CD4-positive, alpha-beta T cell treated with Interleukin-4 for 1 hour (primary cell): Measurements from ENCODE around the gene CCDC183.
"Not testable (repeated sequence)": the region's sequence is repeated elsewhere in the genome, so short reads cannot be mapped to it uniquely, and the experiment has no call there.

Source experiments
- DNase-seq, 2 donors: peaks; one replicate each; pipeline ENCODE4 v3.0.0-alpha.2; 2020 to 2022

The CCDC183 gene

GRCh38 chr9:136826188-136826541, 30.0 kb downstream of the CCDC183 start:
- no peak for DNase-seq

DNA sequence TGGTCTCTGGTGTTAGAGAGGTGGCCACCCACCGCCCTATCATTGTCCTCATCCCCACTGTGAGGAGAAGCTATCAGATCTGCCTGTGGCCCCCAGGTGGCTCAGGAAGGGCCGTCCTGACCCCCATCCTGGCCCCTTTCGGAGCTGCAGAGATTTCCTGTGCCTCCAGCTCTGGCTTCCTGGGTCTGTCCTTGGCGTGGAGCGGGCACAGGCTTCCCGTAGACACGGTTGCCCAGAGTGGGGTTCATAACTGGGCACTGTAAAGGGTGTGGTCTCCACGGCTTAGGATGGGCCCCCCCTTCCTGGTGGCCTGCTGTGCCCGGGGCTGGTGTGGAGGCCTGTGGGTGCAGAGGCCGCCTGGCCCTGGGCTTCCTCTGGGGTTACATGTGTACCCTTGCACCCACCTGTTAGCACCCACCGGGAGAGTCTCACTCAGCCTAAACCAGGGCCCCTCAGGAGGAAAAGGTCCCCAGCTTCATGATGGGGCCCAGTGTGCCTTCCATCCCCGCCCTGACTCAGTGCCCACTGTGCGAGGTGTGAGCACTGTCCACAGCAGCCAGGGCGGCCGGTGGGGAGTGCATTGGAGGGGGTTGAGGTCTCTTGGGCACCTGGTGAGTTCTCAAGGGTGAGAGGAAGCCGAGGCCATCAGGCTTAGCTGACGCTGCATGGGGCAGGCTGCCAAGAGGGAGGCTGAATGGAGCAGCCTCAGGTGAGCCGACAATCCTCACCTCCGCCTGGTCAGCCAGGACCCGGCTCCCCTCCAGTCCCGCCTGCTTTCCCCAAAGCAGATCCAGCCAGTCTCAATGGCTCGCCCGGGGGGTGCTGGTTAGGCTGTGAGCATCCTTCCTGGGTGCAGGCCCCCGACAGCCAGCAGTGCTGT, 30.8 kb downstream of the CCDC183 start:
- DNase-seq = no peak

GRCh38 chr9:136827794-136828473, 31.8 kb downstream of the CCDC183 start:
- DNase-seq = no peak

- DNase-seq = no peak
Observed at GRCh38 chr9:136828474-136829140, 32.5 kb downstream of the CCDC183 start.

- no peak for DNase-seq
Observed at GRCh38 chr9:136829412-136829811, 33.3 kb downstream of the CCDC183 start.

GRCh38 chr9:136829981-136830885, 34.1 kb downstream of the CCDC183 start:
- no peak for DNase-seq

- DNase-seq = no peak
Observed at GRCh38 chr9:136831002-136831719, 35.0 kb downstream of the CCDC183 start.

GRCh38 chr9:136831720-136832104, 35.6 kb downstream of the CCDC183 start:
- DNase-seq = no peak

DNA sequence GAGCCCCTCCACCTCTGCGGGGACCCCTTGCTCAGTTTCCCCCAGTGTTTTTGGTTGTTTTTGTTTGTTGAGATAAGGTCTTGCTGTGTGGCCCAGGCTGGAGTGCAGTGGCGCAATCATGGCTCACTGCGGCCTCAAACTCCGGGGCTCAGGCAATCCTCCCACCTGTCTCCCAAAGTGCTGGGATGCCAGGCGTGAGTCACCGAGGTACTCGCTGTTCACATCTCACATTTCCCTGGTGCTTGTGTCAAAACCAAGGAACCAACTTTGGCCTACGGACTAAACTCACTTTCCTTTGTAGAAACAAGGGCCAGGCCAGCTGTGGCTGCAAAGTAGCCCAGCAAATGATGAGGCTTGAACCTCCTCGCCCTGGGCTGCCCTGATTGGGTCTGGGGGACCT, 36.4 kb downstream of the CCDC183 start:
- DNase-seq = no peak

GRCh38 chr9:136833381-136834048, 37.4 kb downstream of the CCDC183 start:
- not testable (repeated sequence) for DNase-seq

GRCh38 chr9:136835162-136835931, 39.2 kb downstream of the CCDC183 start:
- DNase-seq = no peak

DNA sequence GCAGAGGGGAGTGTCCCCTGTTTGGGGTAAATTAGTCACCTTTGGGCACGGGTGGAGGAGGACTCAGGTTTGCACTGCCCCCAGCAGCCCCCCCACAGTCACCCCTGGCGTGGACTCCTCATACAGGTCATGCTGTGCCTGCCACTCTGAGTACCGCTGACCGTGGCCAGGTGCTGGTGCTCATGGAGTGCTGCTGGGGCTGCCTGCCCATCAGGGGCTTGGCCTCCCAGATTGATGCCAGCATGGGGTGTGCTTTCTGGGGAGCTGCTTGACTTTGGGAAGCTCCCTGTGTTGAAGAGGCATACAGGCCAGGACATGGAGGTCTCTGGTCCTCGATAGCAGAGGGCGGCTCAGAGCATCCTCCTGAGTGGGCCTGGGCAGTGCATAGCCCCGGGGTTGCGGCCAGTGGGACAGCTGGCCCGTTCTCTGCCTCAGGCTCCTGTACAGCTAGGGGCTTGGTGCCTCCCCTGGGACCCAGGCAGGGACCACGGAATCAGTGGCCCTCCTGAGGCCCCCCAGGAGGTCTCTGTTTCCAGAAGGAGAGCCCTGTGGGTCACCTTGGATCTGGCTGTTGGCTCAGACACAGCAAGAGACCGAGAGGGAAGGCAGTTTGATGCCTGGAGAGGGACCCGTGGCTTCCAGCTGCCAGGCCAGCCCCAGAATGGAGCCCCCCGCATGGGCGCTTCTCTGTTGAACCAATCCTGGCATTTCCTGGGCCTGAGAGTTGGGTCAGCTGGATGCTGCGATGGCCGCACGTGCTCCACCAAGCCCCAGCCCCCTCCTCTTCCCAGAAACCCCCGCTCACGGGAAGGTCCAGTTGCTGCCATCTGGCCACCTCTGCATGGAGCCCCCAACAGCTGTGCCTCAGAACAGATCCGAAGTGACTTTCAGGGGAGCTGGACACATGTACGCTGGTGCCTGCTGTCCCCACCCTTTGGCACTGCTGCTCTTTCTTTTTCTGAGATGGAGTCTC, 40.1 kb downstream of the CCDC183 start:
- no peak for DNase-seq

DNA sequence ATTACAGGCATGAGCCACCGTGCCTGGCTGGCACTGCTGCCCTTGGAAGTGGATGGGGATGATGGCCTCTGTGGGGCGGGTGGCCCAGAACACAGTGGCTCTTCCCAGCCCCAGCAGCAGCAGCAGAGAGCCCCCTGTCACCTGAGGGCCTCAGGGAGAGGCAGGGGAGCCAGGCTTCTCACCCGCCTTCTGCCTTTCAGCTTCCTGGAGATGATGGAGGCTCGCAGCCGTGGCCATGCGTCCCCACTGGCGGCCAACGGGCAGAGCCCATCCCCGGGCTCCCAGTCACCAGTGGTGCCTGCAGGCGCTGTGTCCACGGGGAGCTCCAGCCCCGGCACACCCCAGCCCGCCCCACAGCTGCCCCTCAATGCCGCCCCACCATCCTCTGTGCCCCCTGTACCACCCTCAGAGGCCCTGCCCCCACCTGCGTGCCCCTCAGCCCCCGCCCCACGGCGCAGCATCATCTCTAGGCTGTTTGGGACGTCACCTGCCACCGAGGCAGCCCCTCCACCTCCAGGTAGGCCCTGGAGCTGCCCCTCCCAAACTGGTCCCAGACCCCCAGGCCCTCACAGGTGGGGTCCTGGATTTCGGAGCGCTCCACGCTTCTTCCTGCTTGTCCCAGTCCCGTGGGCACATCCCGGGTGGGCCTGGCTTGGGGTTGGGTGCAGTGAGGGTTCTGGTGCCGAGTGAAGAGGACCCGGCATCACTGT, 41.2 kb downstream of the CCDC183 start:
- no peak for DNase-seq

DNA sequence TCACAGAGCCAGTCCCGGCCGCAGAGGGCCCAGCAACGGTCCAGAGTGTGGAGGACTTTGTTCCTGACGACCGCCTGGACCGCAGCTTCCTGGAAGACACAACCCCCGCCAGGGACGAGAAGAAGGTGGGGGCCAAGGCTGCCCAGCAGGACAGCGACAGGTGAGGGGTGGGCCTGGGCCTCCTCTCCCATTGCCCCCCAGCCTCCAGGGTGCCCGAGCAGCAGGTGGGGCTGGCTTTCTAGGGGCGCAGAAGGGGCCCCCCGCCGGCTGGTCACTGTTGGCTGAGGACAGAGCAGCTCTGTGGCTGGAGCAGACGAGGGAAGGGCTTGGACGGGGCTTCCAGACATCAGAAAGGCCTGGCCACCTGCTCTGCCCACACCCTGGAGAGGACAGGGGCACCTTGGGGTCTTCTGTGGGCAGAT, 41.7 kb downstream of the CCDC183 start:
- not testable (repeated sequence) for DNase-seq

- no peak for DNase-seq
Observed at GRCh38 chr9:136838314-136839228, 42.4 kb downstream of the CCDC183 start.

DNA sequence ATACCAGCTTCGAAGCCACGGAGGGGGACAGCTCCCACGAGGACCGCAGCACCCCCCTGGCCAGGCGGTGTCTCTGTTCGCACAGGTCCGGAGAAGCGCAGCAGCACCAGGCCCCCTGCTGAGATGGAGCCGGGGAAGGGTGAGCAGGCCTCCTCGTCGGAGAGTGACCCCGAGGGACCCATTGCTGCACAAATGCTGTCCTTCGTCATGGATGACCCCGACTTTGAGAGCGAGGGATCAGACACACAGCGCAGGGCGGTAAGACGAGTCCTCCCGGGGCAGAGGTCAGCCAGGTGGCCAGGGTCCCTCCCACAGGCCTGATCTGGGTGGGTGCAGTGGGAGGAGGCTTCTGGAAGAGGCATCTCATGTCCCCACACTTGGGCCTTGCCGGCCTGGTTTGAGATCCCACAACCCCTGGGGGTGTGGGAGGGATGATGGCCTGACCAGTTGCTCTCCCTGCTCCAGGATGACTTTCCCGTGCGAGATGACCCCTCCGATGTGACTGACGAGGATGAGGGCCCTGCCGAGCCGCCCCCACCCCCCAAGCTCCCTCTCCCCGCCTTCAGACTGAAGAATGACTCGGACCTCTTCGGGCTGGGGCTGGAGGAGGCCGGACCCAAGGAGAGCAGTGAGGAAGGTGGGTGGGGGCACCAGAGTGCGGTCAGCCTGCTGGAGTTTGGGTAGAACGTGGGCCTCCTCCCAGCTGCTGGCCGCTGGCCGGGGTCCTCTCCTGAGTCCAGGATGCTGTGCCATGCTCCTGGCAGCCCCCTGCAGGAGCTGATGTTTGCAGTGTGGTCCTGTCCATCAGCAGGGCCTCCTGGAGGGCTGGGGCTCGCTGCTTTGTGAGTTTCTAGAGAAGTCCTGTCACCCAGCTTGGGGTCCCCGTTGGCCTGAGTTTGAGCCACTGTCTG, 43.3 kb downstream of the CCDC183 start:
- no peak for DNase-seq
